A549 (cell line): ENCODE data around the gene NEU4. TPM values are rescaled to one million over a fixed set of nuclear protein-coding genes. Genes with fewer than 3 reads are reported as not detected.
"Not testable (repeated sequence)": the region's sequence is repeated elsewhere in the genome, so short reads cannot be mapped to it uniquely, and the experiment has no call there.

Source experiments
- ATAC-seq, 2 experiments: fragments of 200-7000 bp in 1 of 2; fragments of >200 bp in 1 of 2; cut with Nextera tagmentation in 1 of 2; cut with Tn5 transposase in 1 of 2; 3 replicates each; pipeline versions ENCODE4 v1.8.0 to v1.9.1; 2018 to 2020; ENCODE audit warnings: mild to moderate bottlenecking in 1 of 2, moderate library complexity in 1 of 2
- CTCF ChIA-PET: fragments of 300-600 bp; sonication (Branson Sonifier 250); formaldehyde crosslinking; extraction: SDS; loops from one replicate; lab custom pipeline; 2021; ENCODE audit warnings: antibody characterized with exemption, inconsistent platforms; lab: Yijun Ruan, JAX
- POLR2A ChIA-PET: fragments of 350-600 bp; formaldehyde crosslinking; extraction: SDS; loops from one replicate; lab custom pipeline; 2021; ENCODE audit warnings: antibody characterized with exemption, inconsistent platforms; lab: Yijun Ruan, JAX
- DNase-seq, 2 experiments: peaks; one replicate each; pipeline versions ENCODE4 v3.0.0 to v3.0.0-alpha.2; 2011 to 2016; ENCODE audit warnings: low read depth in 1 of 2, low spot score in 1 of 2
- FAIRE-seq: peaks from 2 replicates; lab custom pipeline; 2011; peaks lifted over from hg19 to GRCh38; lab: Jason Lieb, UNC
- H3K27ac ChIP-seq, 2 experiments: fragments of >200 bp; sonication (Bioruptor Twin); formaldehyde crosslinking; 3 replicates each; pipeline ENCODE4 v1.5.1; 2016 to 2017
- H3K4me1 ChIP-seq: fragments of >200 bp; sonication (Bioruptor Twin); formaldehyde crosslinking; 3 replicates; pipeline ENCODE4 v1.6.1; 2016
- H3K4me2 ChIP-seq: fragments of >200 bp; sonication (Bioruptor Twin); formaldehyde crosslinking; 3 replicates; pipeline ENCODE4 v1.6.1; 2016
- H3K4me3 ChIP-seq: fragments of >200 bp; sonication (Bioruptor Twin); formaldehyde crosslinking; 3 replicates; pipeline ENCODE4 v1.5.1; 2016
- H3K9me3 ChIP-seq: fragments of >200 bp; sonication (Bioruptor Twin); formaldehyde crosslinking; 3 replicates; pipeline ENCODE4 v1.6.1; 2016
- ATOH8 ChIP-seq: fragments of 250-450 bp; sonication (Bioruptor Pico); IDR thresholded peaks from 2 replicates; pipeline ENCODE4 v1.5.0; 2020; ENCODE audit warnings: low read depth, mild to moderate bottlenecking, moderate library complexity
- BCL3 ChIP-seq: fragments of >200 bp; sonication (Bioruptor Twin); formaldehyde crosslinking; IDR thresholded peaks from 3 replicates; pipeline ENCODE4 v1.6.1; 2016
- CBX2 ChIP-seq: fragments of 200-600 bp; sonication (generic); IDR thresholded peaks from 2 replicates; pipeline ENCODE4 v1.6.1; 2016; ENCODE audit warnings: low read depth, mild to moderate bottlenecking, borderline replicate concordance
- EHMT2 ChIP-seq: fragments of 200-600 bp; sonication (generic); IDR thresholded peaks from 2 replicates; pipeline ENCODE4 v1.6.1; 2016; ENCODE audit warnings: antibody characterized with exemption, low read depth, mild to moderate bottlenecking, moderate library complexity
- ELK1 ChIP-seq: fragments of 150-350 bp; IDR thresholded peaks from 2 replicates; pipeline ENCODE4 v1.6.1; 2014; ENCODE audit warnings: low read depth, mild to moderate bottlenecking, low read length
- GATA3 ChIP-seq: IDR thresholded peaks from 2 replicates; pipeline ENCODE4 v1.6.1; 2012; ENCODE audit warnings: borderline replicate concordance
- HDAC2 ChIP-seq: fragments of 200-600 bp; sonication (generic); IDR thresholded peaks from 2 replicates; pipeline ENCODE4 v1.6.1; 2016
- KDM1A ChIP-seq: fragments of 200-600 bp; sonication (generic); IDR thresholded peaks from 2 replicates; pipeline ENCODE4 v1.6.1; 2016; ENCODE audit warnings: low read depth, mild to moderate bottlenecking
- KDM5A ChIP-seq: fragments of 200-600 bp; sonication (generic); IDR thresholded peaks from 2 replicates; pipeline ENCODE4 v1.6.1; 2016; ENCODE audit warnings: antibody characterized with exemption, mild to moderate bottlenecking
- MAFK ChIP-seq: fragments of 450-650 bp; IDR thresholded peaks from 2 replicates; pipeline ENCODE4 v1.6.1; 2014; ENCODE audit not compliant: partially characterized antibody
- MYC ChIP-seq: IDR thresholded peaks from 2 replicates; pipeline ENCODE4 v1.6.1; 2012; ENCODE audit warnings: mild to moderate bottlenecking, inconsistent platforms, low read length, improper control_type of control experiment, borderline replicate concordance
- NFE2L2 ChIP-seq: fragments of 150-350 bp; conservative IDR thresholded peaks from 2 replicates; pipeline ENCODE4 v1.6.1; 2014; ENCODE audit warnings: low read length
- NR3C1 ChIP-seq: fragments of >200 bp; sonication (Bioruptor Twin); formaldehyde crosslinking; IDR thresholded peaks from 3 replicates; pipeline ENCODE4 v1.6.1; 2017
- POLR2A ChIP-seq: IDR thresholded peaks from 2 replicates; pipeline ENCODE4 v1.6.1; 2012; ENCODE audit warnings: mild to moderate bottlenecking, low read length
- TFCP2L1 ChIP-seq: fragments of 250-450 bp; sonication (Bioruptor Pico); IDR thresholded peaks from 2 replicates; pipeline ENCODE4 v1.5.0; 2021; ENCODE audit warnings: mild to moderate bottlenecking
- TP53 ChIP-seq: fragments of 250-450 bp; sonication (Bioruptor Pico); IDR thresholded peaks from 2 replicates; pipeline ENCODE4 v1.5.0; 2021; ENCODE audit warnings: mild to moderate bottlenecking, moderate library complexity
- USF2 ChIP-seq: fragments of 450-650 bp; IDR thresholded peaks from 2 replicates; pipeline ENCODE4 v1.6.1; 2014; ENCODE audit warnings: antibody characterized with exemption
- ZNF302 ChIP-seq: fragments of 250-450 bp; sonication (Bioruptor Pico); IDR thresholded peaks from 2 replicates; pipeline ENCODE4 v1.9.0; 2021; ENCODE audit warnings: inconsistent platforms, mild to moderate bottlenecking, moderate library complexity
- WGBS: methylation state at CpG from one replicate; pipeline ENCODE4 v1.1.6; 2017; ENCODE audit errors: missing lambda C conversion rate; 5-methylcytosine and 5-hydroxymethylcytosine counted together
- polyA minus RNA-seq: library from RNA; depleted of rRNA, polyadenylated mRNA; stranded (reverse); fragments of >200 nt; gene quantifications from 2 replicates; pipeline ENCODE4 v1.2.3, GENCODE V29; 2011; rRNA and poly(A)+ RNA removed
- polyA plus RNA-seq, 4 experiments: library from polyadenylated mRNA; depleted of rRNA in 3 of 4; stranded (reverse); fragments of >200 nt; fragmentation: RNase III in 1 of 4; extraction: RNeasy Plus Mini Kit Qiagen cat#74134 plus additional on column Dnase treatment in 1 of 4; gene quantifications; 2 replicates in 3 of 4; 3 replicates in 1 of 4; pipeline ENCODE4 v1.2.3, GENCODE V29; 2011 to 2017
- TF ChIP-seq, protein P1 (sequence below): IDR thresholded peaks from 2 replicates; pipeline ENCODE4 v1.6.1; 2012
- TF ChIP-seq, protein P2 (sequence below): fragments of 250-450 bp; sonication (Bioruptor Pico); IDR thresholded peaks from 2 replicates; pipeline ENCODE4 v1.5.0; 2021; ENCODE audit warnings: mild to moderate bottlenecking, moderate library complexity, borderline replicate concordance

NEU4 gene
- polyA plus RNA-seq (2011; rRNA removed) = 0.08 and 0.13 TPM in 2 replicates
- 0.05 and 0.12 TPM in 2 replicates for polyA plus RNA-seq (2012; cell fraction: cytosol; rRNA removed)
- polyA plus RNA-seq (2012; cell fraction: nucleus; rRNA removed) = 1.2 and 1.8 TPM in 2 replicates
- polyA plus RNA-seq (2017; fragmentation: RNase III; extraction: RNeasy Plus Mini Kit Qiagen cat#74134 plus additional on column Dnase treatment) = 0.19 to 0.70 TPM (median 0.25 TPM) in 3 replicates
- polyA minus RNA-seq = not detected in 2 replicates

GRCh38 chr2:241808721-241809382 is at the start of gene NEU4:
NEU4 (plus strand) TSS chr2:241809193; CDS start chr2:241814485, 5,292 bp downstream.
- no peak within 1 kb of the TSS for H3K4me3 ChIP-seq
- no peak within 1 kb of the TSS for H3K4me2 ChIP-seq
- ATAC-seq (no peak), FAIRE-seq (no peak), DNase-seq (no peak)
- WGBS = 83% methylated on average over 31 of the region's 31 CpGs
- H3K4me1 ChIP-seq = peaks cover 10% of the 10 kb centered on the region
- POLR2A ChIA-PET = no interaction called here
- H3K27ac ChIP-seq = no peak within 1 kb of the TSS
- H3K9me3 ChIP-seq = no peaks in the 10 kb centered on the region
- CTCF ChIA-PET = no interaction called here
- TF ChIP-seq, protein P1, sequence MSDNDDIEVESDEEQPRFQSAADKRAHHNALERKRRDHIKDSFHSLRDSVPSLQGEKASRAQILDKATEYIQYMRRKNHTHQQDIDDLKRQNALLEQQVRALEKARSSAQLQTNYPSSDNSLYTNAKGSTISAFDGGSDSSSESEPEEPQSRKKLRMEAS = no peak
- TF ChIP-seq ATOH8 (CRISPR knock-in tag) = no peak
- no peak for TF ChIP-seq KDM5A
- no peak for TF ChIP-seq NFE2L2
- TF ChIP-seq TP53 = no peak
- no peak for TF ChIP-seq GATA3
- no peak for TF ChIP-seq USF2
- TF ChIP-seq MYC = no peak
- TF ChIP-seq, protein P2, sequence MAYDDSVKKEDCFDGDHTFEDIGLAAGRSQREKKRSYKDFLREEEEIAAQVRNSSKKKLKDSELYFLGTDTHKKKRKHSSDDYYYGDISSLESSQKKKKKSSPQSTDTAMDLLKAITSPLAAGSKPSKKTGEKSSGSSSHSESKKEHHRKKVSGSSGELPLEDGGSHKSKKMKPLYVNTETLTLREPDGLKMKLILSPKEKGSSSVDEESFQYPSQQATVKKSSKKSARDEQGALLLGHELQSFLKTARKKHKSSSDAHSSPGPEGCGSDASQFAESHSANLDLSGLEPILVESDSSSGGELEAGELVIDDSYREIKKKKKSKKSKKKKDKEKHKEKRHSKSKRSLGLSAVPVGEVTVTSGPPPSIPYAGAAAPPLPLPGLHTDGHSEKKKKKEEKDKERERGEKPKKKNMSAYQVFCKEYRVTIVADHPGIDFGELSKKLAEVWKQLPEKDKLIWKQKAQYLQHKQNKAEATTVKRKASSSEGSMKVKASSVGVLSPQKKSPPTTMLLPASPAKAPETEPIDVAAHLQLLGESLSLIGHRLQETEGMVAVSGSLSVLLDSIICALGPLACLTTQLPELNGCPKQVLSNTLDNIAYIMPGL (CRISPR knock-in tag) = no peak
- no peak for TF ChIP-seq POLR2A
- TF ChIP-seq EHMT2 = no peak
- no peak for TF ChIP-seq TFCP2L1
- TF ChIP-seq CBX2 = no peak
- no peak for TF ChIP-seq MAFK
- no peak for TF ChIP-seq ZNF302
- no peak for TF ChIP-seq BCL3
- no peak for TF ChIP-seq HDAC2
- no peak for TF ChIP-seq ELK1
- no peak for TF ChIP-seq KDM1A
- no peak for TF ChIP-seq NR3C1

DNA sequence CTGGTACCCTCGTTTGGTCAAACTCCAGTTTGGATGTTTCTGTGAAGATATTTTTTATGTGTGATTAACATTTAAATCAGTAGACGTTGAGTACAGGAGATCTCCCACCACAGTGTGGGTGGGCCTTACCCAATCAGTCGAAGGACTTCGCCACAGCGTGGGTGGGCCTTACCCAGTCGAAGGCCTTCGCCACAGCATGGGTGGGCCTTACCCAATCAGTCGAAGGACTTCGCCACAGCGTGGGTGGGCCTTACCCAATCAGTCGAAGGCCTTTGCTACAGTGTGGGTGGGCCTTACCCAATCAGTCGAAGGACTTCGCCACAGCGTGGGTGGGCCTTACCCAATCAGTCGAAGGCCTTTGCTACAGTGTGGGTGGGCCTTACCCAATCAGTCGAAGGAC is 49.1 kb upstream of the NEU4 start:
- ATAC-seq, H3K4me2 ChIP-seq, H3K4me1 ChIP-seq, FAIRE-seq, H3K4me3 ChIP-seq, H3K9me3 ChIP-seq, DNase-seq, POLR2A ChIA-PET, CTCF ChIA-PET, H3K27ac ChIP-seq: not testable (repeated sequence)
- 100% methylated on average over 4 of the region's 16 CpGs for WGBS
